NT2/D1 (cell line): ENCODE measurements around the gene SLC4A4.

Source experiments
- YY1 ChIP-seq: IDR thresholded peaks from 2 replicates; pipeline ENCODE4 v1.6.1; 2011; ENCODE audit not compliant: insufficient read length, insufficient read depth
- ZNF274 ChIP-seq: IDR thresholded peaks from 2 replicates; pipeline ENCODE4 v1.6.1; 2011; ENCODE audit warnings: mild to moderate bottlenecking, low read depth, low read length

DNA sequence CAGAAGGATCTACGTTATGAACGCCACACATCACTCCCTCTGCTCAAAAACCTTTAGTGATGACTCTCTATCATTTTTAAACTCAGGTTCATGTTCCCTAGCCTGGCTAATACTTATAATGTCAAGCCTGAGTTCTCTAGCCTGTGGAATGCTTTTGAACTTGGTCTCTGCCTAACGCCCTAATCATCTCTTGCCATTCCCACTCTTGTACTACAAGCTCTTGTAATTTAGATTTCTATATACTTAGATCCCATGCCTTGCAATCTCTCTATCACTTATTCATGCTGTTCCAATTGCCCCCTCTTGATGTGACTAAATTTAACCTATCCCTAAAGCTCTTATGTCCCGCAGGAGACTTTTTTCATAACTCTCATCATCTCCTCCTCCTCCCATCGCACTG lies 40.3 kb downstream of the SLC4A4 start:
- TF ChIP-seq YY1 (no peak), ZNF274 (no peak)
